Activated gamma-delta T cell (primary cell): ENCODE measurements around the gene PVRIG.
"Not testable (repeated sequence)": the region's sequence is repeated elsewhere in the genome, so short reads cannot be mapped to it uniquely, and the experiment has no call there.

ENCODE experiments used
- DNase-seq: peaks from one replicate; lab custom pipeline; 2025; lab: John Stamatoyannopoulos, UW
- total RNA-seq, 2 donors: gene quantifications; one replicate each; lab custom pipeline; 2026; lab: John Stamatoyannopoulos, UW

PVRIG gene
- 0.04 to 0.10 reads per million in 2 donors for total RNA-seq

GRCh38 chr7:100219801-100220585 is at the start of gene PVRIG:
PVRIG (plus strand) TSS chr7:100219949; CDS start chr7:100219971, 22 bp downstream.
- peak; percentile 33 for DNase-seq

- DNase-seq: no peak
These were observed 49.5 kb upstream of the PVRIG start for GRCh38 chr7:100170101-100170897.

- DNase-seq: peak; percentile 33
These were observed 48.6 kb upstream of the PVRIG start for GRCh38 chr7:100171087-100171681.

- DNase-seq: no peak
These were observed 47.9 kb upstream of the PVRIG start for GRCh38 chr7:100171840-100172239.

GRCh38 chr7:100173806-100174495 is 45.8 kb upstream of the PVRIG start:
- no peak for DNase-seq

GRCh38 chr7:100174582-100174981 is 45.2 kb upstream of the PVRIG start:
- DNase-seq: no peak

- DNase-seq: no peak
These were observed 44.3 kb upstream of the PVRIG start for GRCh38 chr7:100175296-100175935.

- DNase-seq: no peak
These were observed 43.4 kb upstream of the PVRIG start for GRCh38 chr7:100176096-100177044.

- peak; percentile 83 for DNase-seq
These were observed 42.4 kb upstream of the PVRIG start, which contains the start of the genes GPC2 and STAG3 for GRCh38 chr7:100177045-100178001. GPC2 (minus strand) TSS chr7:100177381; CDS start chr7:100177199, 182 bp downstream. STAG3 (plus strand) TSS chr7:100177918; CDS start chr7:100180557, 2,639 bp downstream.

- not testable (repeated sequence) for DNase-seq
These were observed 39.7 kb upstream of the PVRIG start for GRCh38 chr7:100180084-100180483.

- DNase-seq: not testable (repeated sequence)
These were observed 37.1 kb upstream of the PVRIG start for GRCh38 chr7:100182616-100183015.

GRCh38 chr7:100183090-100183489 is 36.7 kb upstream of the PVRIG start:
- not testable (repeated sequence) for DNase-seq

GRCh38 chr7:100185726-100186125 is 34.0 kb upstream of the PVRIG start:
- DNase-seq: no peak

GRCh38 chr7:100189061-100189460 is 30.7 kb upstream of the PVRIG start:
- DNase-seq: no peak

- DNase-seq: no peak
These were observed 29.6 kb upstream of the PVRIG start for GRCh38 chr7:100190048-100190711.

- DNase-seq: no peak
These were observed 28.0 kb upstream of the PVRIG start for GRCh38 chr7:100191775-100192174.

GRCh38 chr7:100192281-100192862 is 27.4 kb upstream of the PVRIG start:
- not testable (repeated sequence) for DNase-seq

GRCh38 chr7:100192969-100193368 is 26.8 kb upstream of the PVRIG start:
- no peak for DNase-seq
